A204.1 (cell line): Measurements from ENCODE around the gene PHLDB2.

ENCODE experiments used
- FAIRE-seq: peaks from 2 replicates; lab custom pipeline; 2012; peaks lifted over from hg19 to GRCh38; lab: Jason Lieb, UNC

Gene PHLDB2

GRCh38 chr3:111965484-111965883 is 106.4 kb downstream of the PHLDB2 start:
- FAIRE-seq: no peak

- no peak for FAIRE-seq
These were observed 108.0 kb downstream of the PHLDB2 start for GRCh38 chr3:111967068-111967467.

GRCh38 chr3:111967651-111968274 is 108.7 kb downstream of the PHLDB2 start:
- FAIRE-seq: peak; percentile 32

- no peak for FAIRE-seq
These were observed 109.4 kb downstream of the PHLDB2 start for GRCh38 chr3:111968319-111969054.

- no peak for FAIRE-seq
These were observed 111.3 kb downstream of the PHLDB2 start for GRCh38 chr3:111970376-111970775.

- FAIRE-seq: no peak
These were observed 112.6 kb downstream of the PHLDB2 start for GRCh38 chr3:111971533-111972130.

GRCh38 chr3:111972891-111973290 is 113.8 kb downstream of the PHLDB2 start:
- no peak for FAIRE-seq

- FAIRE-seq: no peak
These were observed 116.1 kb downstream of the PHLDB2 start for GRCh38 chr3:111975131-111975530.

GRCh38 chr3:111976254-111976653 is 117.2 kb downstream of the PHLDB2 start:
- FAIRE-seq: no peak

- peak; percentile 98 for FAIRE-seq
These were observed 119.7 kb downstream of the PHLDB2 start, which contains the start of gene ABHD10 for GRCh38 chr3:111978583-111979433. TSS of gene ABHD10 (plus strand) at chr3:111979026. CDS start at chr3:111979062, 36 bp downstream.

GRCh38 chr3:111979434-111980038 is 120.5 kb downstream of the PHLDB2 start:
- no peak for FAIRE-seq

- no peak for FAIRE-seq
These were observed 121.8 kb downstream of the PHLDB2 start for GRCh38 chr3:111980716-111981456.

GRCh38 chr3:111981457-111981763 is 122.3 kb downstream of the PHLDB2 start:
- FAIRE-seq: no peak

- no peak for FAIRE-seq
These were observed 125.7 kb downstream of the PHLDB2 start for GRCh38 chr3:111984636-111985298.

- FAIRE-seq: peak; percentile 16
These were observed 127.7 kb downstream of the PHLDB2 start for GRCh38 chr3:111986800-111987199.

- peak; percentile 91 for FAIRE-seq
These were observed 130.1 kb downstream of the PHLDB2 start for GRCh38 chr3:111989061-111989678.

- no peak for FAIRE-seq
These were observed 134.0 kb downstream of the PHLDB2 start for GRCh38 chr3:111993038-111993437.

- FAIRE-seq: no peak
These were observed 139.8 kb downstream of the PHLDB2 start, which contains the start of gene TAGLN3 for GRCh38 chr3:111998636-111999483. TSS of gene TAGLN3 (plus strand) at chr3:111998922. CDS start at chr3:111999423, 501 bp downstream.
